GM13977 (cell line): Measurements from ENCODE around the gene PRAME.
A peak's percentile ranks its signal among the peaks of the same experiment; 100 is the strongest.

Experiments used
- DNase-seq: peaks from one replicate; pipeline ENCODE4 v3.0.0; 2012; ENCODE audit warnings: low spot score
- in situ Hi-C: fragments of 300-500 bp; cut with MboI; formaldehyde crosslinking; loops from one replicate; pipeline ENCODE4 v1.12.0; 2022; ENCODE audit warnings: low sequenced_read_pairs, low pct_unique_long_range_greater_than_20kb, mixed read lengths, inconsistent platforms; ENCODE audit not compliant: unreplicated experiment
- TF ChIP-seq, protein P1 (sequence below): IDR thresholded peaks from 2 replicates; pipeline ENCODE4 v1.5.1; 2012; ENCODE audit warnings: mild to moderate bottlenecking, control low read depth; ENCODE audit not compliant: insufficient read depth; ENCODE audit errors: extremely low read depth, missing control alignments

PRAME gene

GRCh38 chr22:22556578-22556977, 2.5 kb downstream of the PRAME start:
- in situ Hi-C loops = no loop called here
- no peak for DNase-seq
- TF ChIP-seq, protein P1, sequence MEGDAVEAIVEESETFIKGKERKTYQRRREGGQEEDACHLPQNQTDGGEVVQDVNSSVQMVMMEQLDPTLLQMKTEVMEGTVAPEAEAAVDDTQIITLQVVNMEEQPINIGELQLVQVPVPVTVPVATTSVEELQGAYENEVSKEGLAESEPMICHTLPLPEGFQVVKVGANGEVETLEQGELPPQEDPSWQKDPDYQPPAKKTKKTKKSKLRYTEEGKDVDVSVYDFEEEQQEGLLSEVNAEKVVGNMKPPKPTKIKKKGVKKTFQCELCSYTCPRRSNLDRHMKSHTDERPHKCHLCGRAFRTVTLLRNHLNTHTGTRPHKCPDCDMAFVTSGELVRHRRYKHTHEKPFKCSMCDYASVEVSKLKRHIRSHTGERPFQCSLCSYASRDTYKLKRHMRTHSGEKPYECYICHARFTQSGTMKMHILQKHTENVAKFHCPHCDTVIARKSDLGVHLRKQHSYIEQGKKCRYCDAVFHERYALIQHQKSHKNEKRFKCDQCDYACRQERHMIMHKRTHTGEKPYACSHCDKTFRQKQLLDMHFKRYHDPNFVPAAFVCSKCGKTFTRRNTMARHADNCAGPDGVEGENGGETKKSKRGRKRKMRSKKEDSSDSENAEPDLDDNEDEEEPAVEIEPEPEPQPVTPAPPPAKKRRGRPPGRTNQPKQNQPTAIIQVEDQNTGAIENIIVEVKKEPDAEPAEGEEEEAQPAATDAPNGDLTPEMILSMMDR = no peak

GRCh38 chr22:22555596-22555995, 3.5 kb downstream of the PRAME start:
- no peak for DNase-seq
- in situ Hi-C loops = no loop called here

DNA sequence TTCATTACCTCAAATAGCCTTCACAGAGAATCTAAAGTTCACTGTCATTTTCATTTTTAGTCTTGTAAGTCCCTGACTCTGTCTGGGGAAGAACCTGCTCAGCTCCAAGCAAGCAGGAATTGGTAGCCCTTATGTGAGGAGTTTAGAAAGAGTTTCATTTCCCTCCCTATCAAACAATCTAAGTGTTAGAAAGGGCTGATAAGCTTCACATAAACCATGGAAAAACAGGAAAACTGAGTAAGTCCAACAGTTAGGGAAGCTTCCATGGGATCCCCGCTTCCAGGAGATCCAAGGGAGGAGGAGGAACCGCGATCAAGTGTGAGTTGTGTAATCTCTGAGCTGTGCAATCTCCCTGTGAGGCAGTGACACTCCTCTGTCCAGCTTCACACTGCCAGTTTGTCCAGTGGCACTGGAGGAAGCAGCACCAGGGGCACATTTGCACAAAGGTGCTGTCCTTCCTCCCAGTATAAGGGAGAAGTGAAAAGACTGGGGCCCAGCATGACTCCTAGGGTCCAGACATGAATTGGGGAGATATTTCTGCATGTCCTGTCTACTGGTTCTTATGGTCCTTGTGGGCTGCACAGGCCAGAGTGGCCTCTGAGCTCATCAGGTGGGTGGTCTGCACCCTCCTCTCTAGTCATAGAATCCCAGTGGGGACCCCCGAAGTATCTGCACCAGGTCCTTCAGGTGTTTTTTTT, 4.3 kb downstream of the PRAME start:
- in situ Hi-C loops = no loop called here
- TF ChIP-seq, protein P1 = no peak
- DNase-seq = peak; percentile 44

More at GRCh38 chr22:22555596-22555995, 3.5 kb downstream of the PRAME start:
- TF ChIP-seq, protein P1 = no peak

GRCh38 chr22:22553735-22554586, 5.1 kb downstream of the PRAME start:
- DNase-seq = no peak
- in situ Hi-C loops = no loop called here
- TF ChIP-seq, protein P1 = no peak

- in situ Hi-C loops = no loop called here
- DNase-seq = no peak
- TF ChIP-seq, protein P1 = no peak
These were observed 5.9 kb downstream of the PRAME start for GRCh38 chr22:22553141-22553540.

DNA sequence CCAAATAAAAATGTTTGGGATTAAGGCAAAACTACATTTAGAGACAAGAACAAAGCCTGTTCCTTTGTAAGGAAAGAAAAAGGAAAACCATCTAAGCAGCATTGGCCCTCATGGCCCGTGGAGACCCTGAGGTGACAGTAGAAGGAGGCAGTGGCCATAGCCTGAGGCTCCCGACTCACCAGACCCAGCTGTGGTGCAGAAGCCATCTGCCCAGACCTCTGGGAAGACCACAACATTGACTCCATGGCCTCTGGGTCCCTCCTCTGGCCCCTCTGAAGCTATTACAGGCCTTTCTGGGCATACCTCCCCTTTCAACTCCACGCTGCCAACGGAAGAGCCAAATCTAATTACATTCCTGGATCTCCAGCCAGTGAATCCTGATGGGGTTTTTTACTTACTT, 6.4 kb downstream of the PRAME start:
- in situ Hi-C loops = no loop called here
- TF ChIP-seq, protein P1 = peak; percentile 10
- DNase-seq = peak; percentile 34
